H1 (cell line): ENCODE measurements around the gene SPC24. TPM values are rescaled to one million over a fixed set of nuclear protein-coding genes. Genes with fewer than 3 reads are reported as not detected.

Experiments
- CTCF ChIA-PET: fragments of 300-600 bp; sonication (Branson Sonifier 250); formaldehyde crosslinking; loops from one replicate; lab custom pipeline; 2021; ENCODE audit not compliant: partially characterized antibody; lab: Charles Lee
- POLR2A ChIA-PET: fragments of 300-600 bp; sonication (Branson Sonifier 250); formaldehyde crosslinking; loops from one replicate; lab custom pipeline; 2021; ENCODE audit warnings: inconsistent platforms; ENCODE audit not compliant: partially characterized antibody; lab: Charles Lee
- DNase-seq, 2 experiments: peaks; one replicate each; pipeline versions ENCODE4 v3.0.0 to v3.0.0-alpha.2; 2010 to 2022; ENCODE audit warnings: low spot score in 2 of 2, low read depth in 1 of 2, mixed read lengths in 1 of 2
- FAIRE-seq: peaks from 2 replicates; lab custom pipeline; 2011; peaks lifted over from hg19 to GRCh38; lab: Jason Lieb, UNC
- H2AFZ ChIP-seq: 2 replicates; pipeline ENCODE4 v1.8.1; 2012; ENCODE audit warnings: low read length, inconsistent platforms
- H2AK5ac ChIP-seq: 2 replicates; pipeline ENCODE4 v1.6.1; 2013; ENCODE audit warnings: low read depth, low read length
- H2BK120ac ChIP-seq: replicated peaks from 2 replicates; pipeline ENCODE3; 2013; ENCODE audit warnings: low read depth, low read length, inconsistent platforms
- H2BK12ac ChIP-seq: 2 replicates; pipeline ENCODE4 v1.6.1; 2013; ENCODE audit warnings: low read depth, low read length
- H2BK15ac ChIP-seq: 2 replicates; pipeline ENCODE4 v1.6.1; 2013; ENCODE audit warnings: low read length
- H2BK20ac ChIP-seq: 2 replicates; pipeline ENCODE4 v1.6.1; 2013; ENCODE audit warnings: low read length
- H2BK5ac ChIP-seq: 2 replicates; pipeline ENCODE4 v1.6.1; 2013; ENCODE audit warnings: low read depth, low read length
- H3K14ac ChIP-seq: 2 replicates; pipeline ENCODE4 v1.6.1; 2013; ENCODE audit warnings: inconsistent platforms; ENCODE audit not compliant: insufficient read length
- H3K18ac ChIP-seq: 2 replicates; pipeline ENCODE4 v1.6.1; 2013; ENCODE audit warnings: low read length; ENCODE audit errors: extremely low read depth
- H3K23ac ChIP-seq: 2 replicates; pipeline ENCODE4 v1.6.1; 2013; ENCODE audit warnings: inconsistent platforms; ENCODE audit not compliant: insufficient read length
- H3K23me2 ChIP-seq: 2 replicates; pipeline ENCODE4 v1.6.1; 2013; ENCODE audit warnings: low read depth, low read length
- H3K27ac ChIP-seq: 2 replicates; pipeline ENCODE4 v1.6.1; 2011; ENCODE audit warnings: low read depth, low read length, inconsistent platforms
- H3K27me3 ChIP-seq, 4 experiments: replicated peaks in 1 of 4; 1 replicate in 1 of 4; 2 replicates in 3 of 4; pipeline versions ENCODE4 v1.6.1 to v1.8.1; 2011 to 2013; ENCODE audit warnings: low read length in 3 of 4, mild to moderate bottlenecking in 3 of 4, inconsistent platforms in 2 of 4, mixed read lengths in 2 of 4, moderate library complexity in 1 of 4; ENCODE audit not compliant: control insufficient read depth in 3 of 4, insufficient read depth in 3 of 4; ENCODE audit errors: extremely low read depth in 1 of 4
- H3K36me3 ChIP-seq, 4 experiments: 2 replicates each; pipeline versions ENCODE4 v1.6.1 to v1.8.1; 2011 to 2013; ENCODE audit warnings: mild to moderate bottlenecking in 4 of 4, low read length in 3 of 4, moderate library complexity in 2 of 4, control low read depth in 1 of 4, inconsistent platforms in 1 of 4; ENCODE audit not compliant: insufficient read depth in 4 of 4, control insufficient read depth in 2 of 4
- H3K4ac ChIP-seq: replicated peaks from 2 replicates; pipeline ENCODE3; 2013; ENCODE audit warnings: low read length, low read depth, mixed read lengths, inconsistent platforms; ENCODE audit not compliant: insufficient read length
- H3K4me1 ChIP-seq, 4 experiments: replicated peaks in 1 of 4; 1 replicate in 1 of 4; 2 replicates in 3 of 4; pipeline versions ENCODE4 v1.6.1 to v1.8.1; 2011 to 2013; ENCODE audit warnings: low read length in 3 of 4, inconsistent platforms in 2 of 4, mixed read lengths in 1 of 4; ENCODE audit not compliant: insufficient read depth in 4 of 4, control insufficient read depth in 3 of 4
- H3K4me2 ChIP-seq, 2 experiments: 2 replicates each; pipeline versions ENCODE4 v1.6.1 to v1.8.1; 2011 to 2013; ENCODE audit warnings: low read depth in 2 of 2, low read length in 2 of 2, control low read depth in 1 of 2, inconsistent platforms in 1 of 2, mild to moderate bottlenecking in 1 of 2; ENCODE audit not compliant: insufficient read depth in 1 of 2
- H3K4me3 ChIP-seq, 4 experiments: fragments of 200-600, 300-600 bp in 1 of 4; sonication (generic), shearing (Covaris generic), sonication (Bioruptor Twin) in 1 of 4; 2 replicates each; pipeline versions ENCODE4 v1.5.1 to v1.8.1; 2011 to 2016; ENCODE audit warnings: low read length in 4 of 4, low read depth in 3 of 4, control low read depth in 2 of 4, inconsistent platforms in 2 of 4, mild to moderate bottlenecking in 2 of 4, mixed read lengths in 1 of 4, moderate library complexity in 1 of 4; ENCODE audit not compliant: insufficient read depth in 2 of 4; ENCODE audit errors: extremely low read depth in 1 of 4
- H3K56ac ChIP-seq: replicated peaks from 2 replicates; pipeline ENCODE3; 2013; ENCODE audit warnings: low read depth, mild to moderate bottlenecking, mixed read lengths, low read length, inconsistent platforms; ENCODE audit not compliant: insufficient read length
- H3K79me1 ChIP-seq: 2 replicates; pipeline ENCODE4 v1.6.1; 2013; ENCODE audit warnings: low read depth, low read length, control low read depth
- H3K79me2 ChIP-seq, 2 experiments: 2 replicates each; pipeline versions ENCODE4 v1.6.1 to v1.8.1; 2012 to 2013; ENCODE audit warnings: low read length in 2 of 2, mild to moderate bottlenecking in 2 of 2, inconsistent platforms in 1 of 2; ENCODE audit not compliant: insufficient read depth in 2 of 2, control insufficient read depth in 1 of 2
- H3K9ac ChIP-seq, 4 experiments: replicated peaks in 1 of 4; 1 replicate in 1 of 4; 2 replicates in 3 of 4; pipeline versions ENCODE4 v1.6.1 to v1.8.1; 2011 to 2013; ENCODE audit warnings: low read depth in 3 of 4, low read length in 3 of 4, control low read depth in 2 of 4, mild to moderate bottlenecking in 2 of 4, moderate library complexity in 2 of 4, inconsistent platforms in 1 of 4; ENCODE audit errors: extremely low read depth in 1 of 4
- H3K9me3 ChIP-seq, 2 experiments: 2 replicates each; pipeline versions ENCODE4 v1.6.1 to v1.8.1; 2012 to 2013; ENCODE audit warnings: mild to moderate bottlenecking in 2 of 2, moderate library complexity in 2 of 2, control low read depth in 1 of 2, inconsistent platforms in 1 of 2, low read depth in 1 of 2, low read length in 1 of 2, mixed read lengths in 1 of 2; ENCODE audit not compliant: insufficient read depth in 2 of 2
- H4K20me1 ChIP-seq, 2 experiments: replicated peaks in 1 of 2; 2 replicates each; pipeline versions ENCODE3 to v1.8.1; 2011 to 2013; ENCODE audit warnings: inconsistent platforms in 2 of 2, low read length in 2 of 2, mild to moderate bottlenecking in 1 of 2; ENCODE audit not compliant: insufficient read depth in 2 of 2, control insufficient read depth in 1 of 2
- H4K5ac ChIP-seq: 2 replicates; pipeline ENCODE4 v1.6.1; 2013; ENCODE audit warnings: low read length, low read depth, mixed read lengths, inconsistent platforms; ENCODE audit not compliant: insufficient read length
- H4K8ac ChIP-seq: 2 replicates; pipeline ENCODE4 v1.8.0; 2013; ENCODE audit warnings: mild to moderate bottlenecking, moderate library complexity, low read length, inconsistent platforms; ENCODE audit not compliant: insufficient read depth; ENCODE audit errors: extremely low read depth
- H4K91ac ChIP-seq: replicated peaks from 2 replicates; pipeline ENCODE3; 2013; ENCODE audit warnings: low read length, mixed read lengths, inconsistent platforms; ENCODE audit not compliant: insufficient read length
- GTF2F1 ChIP-seq: IDR thresholded peaks from 2 replicates; pipeline ENCODE4 v1.6.1; 2012; ENCODE audit warnings: low read depth, low read length, improper control_type of control experiment, borderline replicate concordance
- HDAC6 ChIP-seq: IDR thresholded peaks from one replicate; pipeline ENCODE4 v1.7.1; 2012; ENCODE audit warnings: low read depth, mild to moderate bottlenecking, inconsistent platforms, low read length, moderate library complexity
- PHF8 ChIP-seq: fragments of 200-600 bp; sonication (generic); conservative IDR thresholded peaks from 2 replicates; pipeline ENCODE4 v1.7.1; 2012; ENCODE audit warnings: low read depth, mild to moderate bottlenecking, inconsistent platforms, low read length, moderate library complexity
- POLR2A ChIP-seq, 2 experiments: IDR thresholded peaks; 1 replicate in 1 of 2; 2 replicates in 1 of 2; pipeline ENCODE4 v1.6.1; 2011; ENCODE audit warnings: low read depth in 2 of 2, low read length in 2 of 2, mild to moderate bottlenecking in 2 of 2; ENCODE audit errors: control extremely low read depth in 1 of 2
- POLR2AphosphoS5 ChIP-seq: IDR thresholded peaks from 2 replicates; pipeline ENCODE4 v1.6.1; 2011; ENCODE audit warnings: low read depth, low read length
- RAD21 ChIP-seq, 2 experiments: IDR thresholded peaks in 1 of 2; conservative IDR thresholded peaks in 1 of 2; 2 replicates each; pipeline ENCODE4 v1.6.1; 2011; ENCODE audit warnings: low read depth in 2 of 2, low read length in 2 of 2, improper control_type of control experiment in 1 of 2, inconsistent platforms in 1 of 2, mild to moderate bottlenecking in 1 of 2, moderate library complexity in 1 of 2
- RBBP5 ChIP-seq: IDR thresholded peaks from 2 replicates; pipeline ENCODE4 v1.7.1; 2012; ENCODE audit warnings: low read depth, mild to moderate bottlenecking, inconsistent platforms, low read length, moderate library complexity, borderline replicate concordance
- SP2 ChIP-seq: IDR thresholded peaks from 2 replicates; pipeline ENCODE4 v1.6.1; 2012; ENCODE audit warnings: mild to moderate bottlenecking, low read length, inconsistent platforms
- TAF1 ChIP-seq: IDR thresholded peaks from 2 replicates; pipeline ENCODE4 v1.6.1; 2011; ENCODE audit warnings: mild to moderate bottlenecking, low read depth, low read length
- TBP ChIP-seq: IDR thresholded peaks from 2 replicates; pipeline ENCODE4 v1.6.1; 2011; ENCODE audit warnings: low read depth, low read length, improper control_type of control experiment
- WGBS, 2 experiments: shearing (Covaris generic) in 1 of 2; methylation state at CpG; one replicate each; pipeline versions ENCODE4 v1.1.6 to v1.1.7; 2013 to 2015; ENCODE audit warnings: low lambda C conversion rate in 2 of 2, mixed read lengths in 2 of 2, inconsistent platforms in 1 of 2, low coverage in 1 of 2, missing lambda C conversion rate in 1 of 2; ENCODE audit not compliant: insufficient replicate concordance in 2 of 2, insufficient coverage in 1 of 2, insufficient read length in 1 of 2; ENCODE audit errors: extremely low coverage in 1 of 2, missing lambda C conversion rate in 1 of 2; 5-methylcytosine and 5-hydroxymethylcytosine counted together
- polyA plus RNA-seq, 7 experiments: library from polyadenylated mRNA; depleted of rRNA in 3 of 7; stranded (reverse) in 5 of 7; unstranded in 2 of 7; fragments of >200 nt in 5 of 7; fragments of 200-250 nt in 2 of 7; gene quantifications; 1 replicate in 5 of 7; 2 replicates in 1 of 7; 4 replicates in 1 of 7; pipeline versions ENCODE4 v1.2.1 to v1.2.3, GENCODE V29; 2011 to 2013; ENCODE audit warnings: missing spikeins in 2 of 7, mixed read lengths in 2 of 7
- total RNA-seq: library from RNA; stranded (reverse); fragmentation: NEBNext Ultra II Directional; extraction: Animal tissue kit (Norgen Biotek cat#: 25700); gene quantifications from 2 replicates; pipeline ENCODE4 v1.2.1, GENCODE V29; 2021
- TF ChIP-seq, protein P1 (sequence below): IDR thresholded peaks from 2 replicates; pipeline ENCODE4 v1.6.1; 2012; ENCODE audit warnings: inconsistent platforms

SPC24 gene
- total and polyA plus RNA-seq, 2 of the 8 experiments (the other 6 are each of a cell fraction or from before 2014, with no cell fraction given) = 17.7 to 42.4 TPM

DNA sequence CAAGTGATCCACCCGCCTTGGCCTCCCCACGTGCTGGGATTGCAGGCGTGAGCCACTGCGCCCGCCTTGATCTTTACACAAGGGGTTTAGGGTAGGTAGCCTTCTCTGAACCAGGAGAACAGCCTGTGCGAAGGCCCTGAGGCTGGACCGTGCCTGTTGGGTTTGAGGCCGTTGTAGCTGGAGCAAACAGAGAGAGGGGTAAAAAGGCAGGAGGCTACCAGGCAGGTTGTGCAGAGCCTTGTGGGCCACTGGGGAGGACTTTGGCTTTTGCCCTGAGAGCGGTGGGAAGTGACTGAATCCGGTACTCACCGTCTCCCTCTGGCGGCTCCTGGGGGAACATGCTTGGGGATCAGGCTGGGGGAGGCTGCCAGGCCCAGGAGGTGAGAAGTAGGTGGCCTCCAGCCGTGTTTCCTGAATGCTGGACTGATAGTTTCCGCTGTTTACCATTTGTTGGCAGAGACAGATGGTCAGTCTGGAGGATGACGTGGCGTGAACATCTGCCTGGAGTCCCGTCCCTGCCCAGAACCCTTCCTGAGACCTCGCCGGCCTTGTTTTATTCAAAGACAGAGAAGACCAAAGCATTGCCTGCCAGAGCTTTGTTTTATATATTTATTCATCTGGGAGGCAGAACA is 24.6 kb downstream of the SPC24 start:
- Histone ChIP-seq H3K14ac (no peak overlapping the region), H2BK20ac (no peak overlapping the region), H3K4me3 (no peak overlapping the region), H2BK12ac (no peak overlapping the region), H4K5ac (no peak overlapping the region), H2BK15ac (no peak overlapping the region), H3K27me3 (no peaks in the 10 kb centered on the region), H3K23me2 (no peaks in the 10 kb centered on the region), H3K9me3 (no peaks in the 10 kb centered on the region), H2BK5ac (no peak overlapping the region; the same call in 1 of the 2 replicates), H3K56ac (no peak overlapping the region), H3K9ac (no peak overlapping the region), H4K91ac (no peak overlapping the region), H3K36me3 (peaks cover 34 to 70% (median 50%) of the 10 kb centered on the region in 4 experiments), H3K4me2 (no peak overlapping the region), H4K8ac (no peak overlapping the region), H3K23ac (no peak overlapping the region), H2BK120ac (no peak overlapping the region), H3K18ac (no peak overlapping the region), H3K79me1 (no peaks in the 10 kb centered on the region; the same call in 1 of the 2 replicates), H2AFZ (no peak overlapping the region), H3K79me2 (no peaks in the 10 kb centered on the region), H2AK5ac (no peak overlapping the region), H3K4ac (no peak overlapping the region), H4K20me1 (peaks cover 8 to 14% of the 10 kb centered on the region in 2 experiments), H3K27ac (no peak overlapping the region), H3K4me1 (no peaks in the 10 kb centered on the region)
- FAIRE-seq (no peak), DNase-seq (peak in 1 of 2 experiments; percentile 91)
- 78% methylated on average over 19 of the region's 19 CpGs; no CpG with 5 or more reads in 1 of the 2 experiments for WGBS, 2 experiments
- CTCF ChIA-PET = interaction anchor here (0.6 to 1.8 kb wide), 5 partner anchors 8 to 217 kb away, joined by 3 to 5 read pairs (median 3); no protein-coding TSS in a partner anchor
- POLR2A ChIA-PET = interaction anchor here (1.0 to 1.3 kb wide), 2 partner anchors 9 to 41 kb away, joined by 3 to 4 read pairs; partner anchors contain the start of gene LDLR
- TF ChIP-seq TAF1 (no peak), TBP (0 out of 2 replicates have a peak, but pooled peaks have one; percentile 20), SP2 (no peak), POLR2AphosphoS5 (peak; percentile 35; the same call in 1 of the 2 replicates), RBBP5 (no peak), RAD21 (IDR thresholded peaks at IDR 0.05 in 1 of 2, conservative IDR thresholded peaks at IDR 0.05 in 1 of 2; ENCODE audit: low read depth in 2 of 2, low read length in 2 of 2) (peak; percentile 38 to 48; a peak in 3 of 4 replicates), PHF8 (no peak), GTF2F1 (0 out of 2 replicates have a peak, but pooled peaks have one; percentile 38), POLR2A (IDR thresholded peaks at IDR 0.05; ENCODE audit: control extremely low read depth in 1 of 2, low read depth in 2 of 2, low read length in 2 of 2) (no peak; a peak in 1 of 3 replicates), HDAC6 (no peak)
- TF ChIP-seq, protein P1, sequence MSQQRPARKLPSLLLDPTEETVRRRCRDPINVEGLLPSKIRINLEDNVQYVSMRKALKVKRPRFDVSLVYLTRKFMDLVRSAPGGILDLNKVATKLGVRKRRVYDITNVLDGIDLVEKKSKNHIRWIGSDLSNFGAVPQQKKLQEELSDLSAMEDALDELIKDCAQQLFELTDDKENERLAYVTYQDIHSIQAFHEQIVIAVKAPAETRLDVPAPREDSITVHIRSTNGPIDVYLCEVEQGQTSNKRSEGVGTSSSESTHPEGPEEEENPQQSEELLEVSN = no peak
